Activated T-helper 1 cell treated with anti-CD3 and anti-CD28 coated beads, Interleukin-2, amount 50 U/mL, for 16 hours (primary cell): ENCODE data around the gene RINL.

Experiments
- DNase-seq, 2 donors: peaks; one replicate each; pipeline ENCODE4 v3.0.0-alpha.2; 2020; ENCODE audit warnings: low read depth in 1 of 2, low spot score in 1 of 2

The RINL gene

GRCh38 chr19:38849860-38850435 lies 28.1 kb downstream of the RINL start, which contains the start of gene HNRNPL:
TSS of gene HNRNPL (minus strand) at chr19:38849986. CDS start at chr19:38849966, 20 bp downstream.
- DNase-seq: peak; percentile 97 to 99

DNA sequence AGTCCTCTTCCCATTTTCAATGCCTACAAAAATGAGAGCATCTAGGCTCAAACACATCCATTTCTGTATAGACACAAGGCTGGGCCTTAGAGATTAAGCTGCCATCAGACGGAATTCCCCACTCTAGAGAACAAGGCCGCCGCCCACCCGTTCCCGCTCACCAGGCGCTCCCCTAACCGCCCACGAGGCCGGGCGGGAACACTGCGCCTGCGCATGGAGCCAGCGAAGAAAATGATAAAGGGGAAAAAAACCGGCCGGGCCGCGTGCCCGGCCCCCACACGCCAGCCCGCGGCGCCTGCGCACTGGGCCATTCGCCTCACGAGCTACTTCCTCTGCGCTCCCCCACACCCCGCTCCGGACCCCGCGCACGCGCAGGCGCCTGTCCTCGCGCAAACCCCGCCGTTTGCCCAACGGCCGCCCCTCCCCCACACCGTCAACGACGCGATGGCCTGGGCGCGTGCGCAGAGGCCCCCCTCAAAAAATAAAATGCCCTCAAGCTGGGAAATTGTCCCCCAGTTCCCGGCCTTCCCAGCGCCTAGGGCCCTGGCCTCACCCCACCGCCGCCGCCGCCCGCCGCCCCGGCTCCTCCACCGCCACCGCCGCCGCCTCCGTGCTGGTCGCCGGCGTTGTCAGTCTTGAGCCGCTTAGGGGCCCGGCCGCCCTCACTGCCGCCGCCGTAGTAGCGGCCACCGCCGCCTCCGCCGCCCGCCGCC lies 28.8 kb downstream of the RINL start:
- peak; percentile 96 to 99 for DNase-seq

- DNase-seq: no peak
These were observed 29.6 kb downstream of the RINL start for GRCh38 chr19:38848299-38849146.

- DNase-seq: no peak
These were observed 32.0 kb downstream of the RINL start for GRCh38 chr19:38846097-38846496.

- DNase-seq: no peak
These were observed 32.6 kb downstream of the RINL start for GRCh38 chr19:38845374-38846024.

DNA sequence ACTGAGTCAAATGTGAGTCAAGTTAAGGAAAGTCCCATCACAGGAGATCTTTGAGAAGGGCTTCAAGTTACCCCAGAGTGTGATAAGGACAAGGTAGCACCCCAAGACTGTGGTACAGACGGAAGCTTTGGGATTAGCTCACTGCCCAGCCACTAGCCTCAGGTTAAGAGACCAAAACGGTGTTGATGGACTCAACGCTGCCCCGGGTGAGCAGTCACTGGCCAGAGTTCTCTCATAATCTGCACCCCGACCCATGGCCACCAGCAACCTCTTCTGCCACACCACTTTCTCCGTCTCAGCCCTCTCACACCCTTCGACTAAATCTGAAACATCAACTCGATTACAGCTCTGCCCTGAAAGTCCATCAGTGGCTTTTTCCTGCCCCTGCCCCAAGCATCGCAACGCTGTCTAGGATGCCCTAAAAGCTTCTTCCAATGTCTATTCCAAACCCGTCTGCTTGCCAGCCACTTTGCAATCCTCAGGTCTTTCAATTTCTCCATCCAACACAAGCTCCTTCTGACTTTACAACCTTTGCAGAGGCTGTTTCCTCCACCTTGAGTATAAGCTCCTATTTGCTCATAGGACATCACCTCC lies 33.9 kb downstream of the RINL start:
- DNase-seq: no peak

DNA sequence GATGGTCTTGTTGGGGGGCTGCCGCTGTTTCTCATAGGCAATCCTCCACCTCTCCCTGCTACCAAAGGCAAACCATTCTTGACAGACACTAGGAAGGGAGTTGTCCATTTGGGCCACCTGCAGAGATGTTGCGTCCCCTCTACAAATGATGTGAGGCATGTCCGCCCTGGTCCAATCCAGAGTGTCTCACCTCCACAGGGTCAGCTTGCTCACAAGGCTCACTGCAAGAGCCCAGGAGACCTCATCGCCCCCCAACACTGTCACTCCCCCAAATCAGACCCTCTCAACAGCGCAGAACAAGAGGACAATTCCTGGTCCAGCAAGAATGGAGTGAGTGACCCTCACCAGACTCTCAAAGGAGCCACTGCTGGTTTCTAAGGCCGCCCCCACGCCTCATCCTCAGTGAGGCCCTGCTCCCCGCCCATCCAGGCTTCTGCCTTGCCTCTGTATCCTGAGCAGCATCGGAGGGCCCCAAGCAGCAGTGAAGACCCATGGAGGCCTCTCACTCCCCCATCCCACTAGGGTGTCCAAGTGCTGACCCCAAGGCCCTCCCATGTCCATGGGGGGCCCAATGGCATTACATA lies 34.8 kb downstream of the RINL start:
- no peak for DNase-seq

DNA sequence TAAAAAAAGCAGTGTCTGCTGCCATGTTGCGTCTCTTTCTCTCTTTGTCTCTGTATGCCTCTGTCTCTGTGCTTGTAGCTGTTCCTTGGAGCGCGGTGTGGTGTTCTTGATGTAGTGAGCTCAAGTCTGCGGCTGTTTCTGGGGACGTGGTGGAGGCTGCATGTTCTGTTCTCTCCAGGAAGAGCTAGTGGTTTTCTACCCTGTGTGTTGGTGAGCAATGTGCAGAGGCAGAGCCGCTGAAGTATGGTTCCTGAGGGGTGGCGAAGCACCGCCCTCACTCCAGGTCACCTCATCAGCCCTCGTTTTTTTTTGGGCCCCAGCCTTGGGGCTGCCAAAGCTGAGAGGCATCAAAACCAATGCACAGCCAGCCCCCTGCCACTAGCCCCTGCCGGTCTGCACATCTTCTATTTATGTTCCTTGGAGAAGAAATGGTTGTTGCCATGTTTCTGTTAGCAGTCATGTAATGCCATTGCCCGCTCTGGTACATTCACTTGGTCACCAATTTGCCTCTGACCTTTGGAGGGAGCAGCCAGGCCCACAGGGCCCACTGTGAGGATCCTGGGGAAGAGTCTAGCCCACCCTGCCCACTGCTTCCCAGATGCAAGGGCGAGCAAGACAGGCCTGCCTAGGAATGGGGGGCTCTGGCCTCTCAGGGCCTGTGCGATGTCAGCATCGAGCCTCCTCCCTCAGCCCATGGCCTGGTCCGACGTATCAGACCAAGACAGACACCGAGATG lies 35.5 kb downstream of the RINL start:
- peak; percentile 24 to 43 for DNase-seq

DNA sequence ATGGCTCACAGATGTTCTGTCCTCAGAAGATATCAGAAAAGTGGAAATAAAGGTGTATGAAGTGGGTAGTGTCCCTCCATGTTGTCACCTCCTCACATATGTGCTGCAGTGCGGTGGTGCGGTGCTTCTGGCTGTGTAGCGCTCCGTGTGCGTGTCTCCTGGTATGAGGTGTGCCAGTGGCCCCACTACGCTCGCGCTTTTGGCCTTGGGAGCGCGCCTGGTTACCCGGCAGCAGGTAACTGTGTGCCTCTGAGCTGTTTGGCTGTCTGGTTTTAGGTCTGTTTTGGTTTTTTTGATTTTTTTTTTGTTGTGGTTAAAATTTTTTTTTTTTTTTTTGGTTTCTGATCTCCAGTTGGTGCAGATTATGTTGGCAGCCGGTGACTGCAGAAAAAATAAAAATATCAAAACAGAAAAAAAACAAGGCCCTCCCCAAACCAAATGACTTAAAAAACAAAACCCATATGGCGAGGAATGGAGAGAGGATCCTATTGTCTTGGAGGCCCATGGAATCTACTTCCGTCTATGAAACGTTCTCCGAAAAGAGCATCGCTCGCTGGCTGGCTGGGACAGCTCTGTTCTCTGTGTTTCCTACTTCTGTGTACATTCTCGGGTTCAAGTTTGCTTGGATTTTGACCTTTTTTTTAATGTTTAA lies 36.2 kb downstream of the RINL start:
- DNase-seq: peak in 1 of 2 donors; percentile 26

- no peak for DNase-seq
These were observed 36.8 kb downstream of the RINL start for GRCh38 chr19:38841180-38841766.

DNA sequence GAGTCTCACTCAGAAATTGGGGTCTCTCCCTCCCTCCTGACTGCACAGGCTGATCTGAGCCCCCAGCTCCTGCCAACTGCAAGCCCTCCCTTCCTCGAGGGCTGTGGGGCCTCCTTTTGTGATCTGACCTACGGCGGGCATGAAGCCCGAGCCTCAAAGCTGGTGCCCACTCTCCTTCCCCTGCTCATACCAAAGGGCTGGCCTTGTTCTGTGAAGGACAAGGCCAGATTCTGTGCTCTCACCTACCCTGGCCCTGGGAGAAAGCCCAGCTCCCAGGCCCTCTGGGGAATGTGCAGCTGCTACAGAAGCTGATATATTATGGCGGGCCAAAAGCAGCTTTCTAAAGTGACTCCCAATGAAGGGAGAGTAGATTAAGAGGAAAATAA lies 37.5 kb downstream of the RINL start:
- no peak for DNase-seq

DNA sequence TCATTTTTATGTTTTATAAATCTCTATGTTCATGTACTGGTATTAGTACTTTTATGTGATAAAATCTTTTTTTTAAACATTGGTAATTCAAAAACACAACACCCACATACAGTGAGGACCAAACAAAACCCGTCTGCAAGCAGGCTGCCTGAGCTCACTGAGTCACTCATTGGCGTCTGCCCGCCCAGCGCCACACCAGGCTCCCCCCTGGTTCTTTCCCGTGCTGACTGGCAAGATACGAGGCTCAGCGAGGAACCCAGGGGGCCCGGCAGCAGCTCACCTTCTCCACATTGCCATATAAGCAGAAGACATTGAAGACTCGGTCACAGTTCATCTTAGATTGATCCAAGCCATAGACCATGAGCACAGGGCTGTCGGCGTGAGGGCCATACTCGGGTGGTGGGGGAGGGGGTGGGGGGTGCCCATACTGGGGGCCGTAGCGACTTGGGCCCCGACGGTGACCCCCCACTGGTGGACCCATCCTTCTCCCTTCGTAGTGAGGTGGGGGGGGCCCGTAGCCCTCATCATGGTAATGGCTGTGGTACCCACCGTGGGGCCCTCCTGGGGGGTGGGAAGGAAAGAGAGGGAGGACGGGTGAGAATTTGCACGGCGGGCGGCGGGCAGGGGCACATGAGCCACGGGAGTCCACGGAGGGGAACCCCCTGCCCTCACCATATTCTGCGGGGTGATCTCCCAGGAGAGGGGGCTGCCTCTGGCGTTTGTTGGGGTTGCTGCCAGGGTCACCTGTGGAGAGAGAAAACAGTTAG lies 38.1 kb downstream of the RINL start:
- DNase-seq: no peak

- no peak for DNase-seq
These were observed 38.9 kb downstream of the RINL start for GRCh38 chr19:38838986-38839761.

DNA sequence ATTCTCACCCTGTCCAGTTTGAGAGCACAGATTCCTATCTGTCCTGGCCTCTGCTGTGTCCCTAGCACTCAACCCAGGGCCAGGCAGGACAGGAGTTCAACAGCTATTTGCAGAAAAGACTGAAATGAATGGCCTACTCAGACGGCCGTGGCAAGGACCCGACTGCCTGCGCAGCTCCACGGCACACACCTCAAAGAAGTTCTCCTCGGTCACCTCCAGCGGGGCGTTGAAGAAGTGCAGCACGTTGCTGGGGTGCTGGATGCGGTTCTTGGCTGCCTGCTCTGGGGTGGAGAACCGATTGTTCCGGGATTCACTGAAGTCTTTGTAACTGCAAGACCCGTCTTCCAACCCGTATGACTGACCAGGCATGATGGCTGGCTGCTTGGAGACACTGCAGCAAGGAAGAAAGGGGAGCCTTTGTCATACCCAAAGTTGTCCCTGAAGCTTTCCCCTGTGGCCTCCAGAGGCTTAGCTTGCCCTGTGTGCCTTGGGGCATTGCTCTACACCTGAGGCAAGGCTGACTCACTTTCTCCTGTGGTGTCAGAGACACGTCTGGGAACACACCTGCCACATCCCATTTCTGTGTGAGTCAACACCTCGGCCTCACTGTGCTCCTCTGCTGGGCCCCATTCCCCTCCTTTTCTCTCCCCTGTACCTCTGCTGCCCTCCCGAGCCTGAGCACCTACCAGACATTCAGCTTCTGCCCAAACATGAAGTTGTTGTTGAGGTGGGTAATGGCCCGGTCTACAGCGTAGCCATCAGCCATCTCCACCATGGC lies 39.7 kb downstream of the RINL start:
- DNase-seq: peak in 1 of 2 donors; percentile 32

GRCh38 chr19:38837656-38838121 lies 40.4 kb downstream of the RINL start:
- no peak for DNase-seq

DNA sequence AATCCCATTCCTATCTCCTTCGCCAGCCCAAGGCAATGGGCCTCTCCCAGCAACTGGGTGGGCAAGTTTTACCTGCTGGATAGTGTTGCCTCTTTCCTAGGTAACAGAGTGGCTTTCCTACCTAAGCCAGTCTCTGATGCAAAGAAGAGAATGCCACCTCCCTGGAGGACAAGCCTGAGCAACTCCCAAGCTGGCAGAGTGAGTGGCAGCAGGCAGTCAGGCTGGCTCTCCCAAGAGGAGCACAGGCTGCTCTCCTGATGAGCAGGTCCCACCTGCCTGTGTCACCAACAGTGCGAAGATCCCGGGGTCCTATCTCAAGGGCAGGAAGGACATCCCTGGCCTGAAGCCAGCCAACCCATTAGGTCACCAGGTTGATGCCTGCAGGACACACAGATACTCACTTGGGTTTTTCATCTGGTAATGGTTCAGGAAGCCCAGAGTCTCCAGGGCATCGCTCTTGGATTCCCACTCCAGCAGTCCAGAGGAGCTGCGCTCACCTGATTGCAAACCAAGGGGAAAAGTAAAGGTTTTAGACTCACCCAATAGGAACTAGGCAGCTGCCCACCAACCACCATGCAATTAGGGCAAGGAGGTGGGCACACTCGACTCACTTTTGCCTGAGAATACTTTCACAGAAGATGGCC lies 41.0 kb downstream of the RINL start:
- no peak for DNase-seq
